K562 (cell line): Measurements from ENCODE around the gene FASTKD1. TPM values are rescaled to one million over a fixed set of nuclear protein-coding genes. Genes with fewer than 3 reads are reported as not detected.
"Not testable (repeated sequence)": the region's sequence is repeated elsewhere in the genome, so short reads cannot be mapped to it uniquely, and the experiment has no call there.

Experiments
- ARID2 ChIP-seq: fragments of 450-650 bp; IDR thresholded peaks from 2 replicates; pipeline ENCODE4 v1.6.1; 2017; ENCODE audit warnings: antibody characterized with exemption, mild to moderate bottlenecking
- CBX3 ChIP-seq, 2 experiments: IDR thresholded peaks; 1 replicate in 1 of 2; 2 replicates in 1 of 2; pipeline ENCODE4 v1.6.1; 2012; ENCODE audit warnings: inconsistent platforms in 2 of 2, low read length in 2 of 2, borderline replicate concordance in 1 of 2, control low read depth in 1 of 2
- EGR1 ChIP-seq: fragments of 450-650 bp; conservative IDR thresholded peaks from 2 replicates; pipeline ENCODE4 v1.6.1; 2017; ENCODE audit warnings: mild to moderate bottlenecking
- ZBTB40 ChIP-seq, 2 experiments: fragments of 450-650 bp in 1 of 2; sonication (generic) in 1 of 2; formaldehyde crosslinking in 1 of 2; IDR thresholded peaks; 2 replicates each; pipeline versions ENCODE4 v1.7.1 to v1.9.0; 2016 to 2022; ENCODE audit warnings: inconsistent platforms in 1 of 2, mild to moderate bottlenecking in 1 of 2, missing genetic modification reagents in 1 of 2
- polyA plus RNA-seq, 8 experiments: library from polyadenylated mRNA; depleted of rRNA in 4 of 8; stranded (reverse) in 5 of 8; unstranded in 3 of 8; fragments of >200 nt; fragmentation: Nextera tagmentation in 2 of 8; fragmentation: Illumina TruSeq in 1 of 8; extraction: Ambion mirVana in 2 of 8; extraction: Trizol in 1 of 8; gene quantifications; 2 replicates each; pipeline versions ENCODE4 v1.2.1 to v1.2.3, GENCODE V29; 2011 to 2014; ENCODE audit warnings: inconsistent platforms in 1 of 8, missing spikeins in 1 of 8
- total RNA-seq, 7 experiments: library from RNA; depleted of rRNA in 6 of 7; stranded (reverse); fragments of >200 nt in 6 of 7; fragmentation: Illumina TruSeq in 2 of 7; extraction: Trizol in 2 of 7; gene quantifications; 2 replicates each; pipeline versions ENCODE4 v1.2.1 to v1.2.3, GENCODE V29; 2011 to 2021; ENCODE audit warnings: low replicate concordance in 1 of 7

The FASTKD1 gene
- total and polyA plus RNA-seq, 9 of the 15 experiments (the other 6 are each of a cell fraction or from before 2014, with no cell fraction given): 63.5 to 134 (median 119) TPM

GRCh38 chr2:169570752-169571151 lies 2.9 kb downstream of the FASTKD1 start (continued):
- TF ChIP-seq ZBTB40 (IDR thresholded peaks at IDR 0.05) (0 out of 2 replicates have a peak, but pooled peaks have one; percentile 8), EGR1 (peak; percentile 84), CBX3 (IDR thresholded peaks at IDR 0.05; ENCODE audit: borderline replicate concordance in 1 of 2, low read length in 2 of 2) (peak in 1 of 2 experiments; percentile 27; a peak in 1 of 3 replicates), ARID2 (0 out of 2 replicates have a peak, but pooled peaks have one; percentile 11)
- TF ChIP-seq ZBTB40 (CRISPR knock-in tag; IDR thresholded peaks at IDR 0.05): not testable (repeated sequence)
